Common myeloid progenitor, CD34-positive (primary cell): ENCODE results near the gene CAPN7.

Experiments
- CTCF ChIA-PET: fragments of 350-600 bp; sonication (Branson Sonifier 250); formaldehyde crosslinking; loops from one replicate; lab custom pipeline; 2021; ENCODE audit warnings: antibody characterized with exemption; lab: Charles Lee
- POLR2A ChIA-PET: fragments of 350-600 bp; sonication (Branson Sonifier 250); formaldehyde crosslinking; loops from one replicate; lab custom pipeline; 2021; ENCODE audit warnings: antibody characterized with exemption; lab: Charles Lee
- DNase-seq, 3 donors: peaks; one replicate each; pipeline versions ENCODE4 v3.0.0 to v3.0.0-alpha.2; 2013
- H3K27ac ChIP-seq, 2 experiments: 1 replicate in 1 of 2; 2 replicates in 1 of 2; pipeline ENCODE4 v1.7.0; 2013; ENCODE audit warnings: inconsistent platforms in 2 of 2, low read length in 2 of 2, mild to moderate bottlenecking in 2 of 2, low read depth in 1 of 2, moderate library complexity in 1 of 2; ENCODE audit not compliant: severe bottlenecking in 2 of 2, insufficient read depth in 1 of 2, poor library complexity in 1 of 2
- H3K27me3 ChIP-seq, 5 experiments: replicated peaks in 2 of 5; 1 replicate in 3 of 5; 2 replicates in 2 of 5; pipeline versions ENCODE4 v1.6.1 to v1.7.0; 2013; ENCODE audit warnings: low read length in 4 of 5, mild to moderate bottlenecking in 2 of 5, moderate library complexity in 2 of 5, inconsistent platforms in 1 of 5; ENCODE audit not compliant: insufficient read depth in 5 of 5, control insufficient read depth in 4 of 5
- H3K36me3 ChIP-seq, 4 experiments: 1 replicate in 2 of 4; 2 replicates in 2 of 4; pipeline versions ENCODE4 v1.6.1 to v1.7.0; 2013; ENCODE audit warnings: low read length in 3 of 4, control low read depth in 1 of 4, mild to moderate bottlenecking in 1 of 4; ENCODE audit not compliant: control insufficient read depth in 4 of 4, insufficient read depth in 4 of 4
- H3K4me1 ChIP-seq, 4 experiments: 1 replicate in 3 of 4; 2 replicates in 1 of 4; pipeline versions ENCODE4 v1.6.1 to v1.7.1; 2013; ENCODE audit warnings: low read length in 3 of 4, mild to moderate bottlenecking in 3 of 4, control low read depth in 1 of 4, inconsistent platforms in 1 of 4, moderate library complexity in 1 of 4; ENCODE audit not compliant: control insufficient read depth in 4 of 4, insufficient read depth in 4 of 4; ENCODE audit errors: control extremely low read depth in 1 of 4
- H3K4me3 ChIP-seq, 7 experiments: 1 replicate in 4 of 7; 2 replicates in 3 of 7; pipeline versions ENCODE4 v1.5.1 to v1.7.0; 2013; ENCODE audit warnings: mild to moderate bottlenecking in 7 of 7, low read length in 6 of 7, moderate library complexity in 6 of 7, inconsistent platforms in 2 of 7, low read depth in 2 of 7, control low read depth in 1 of 7; ENCODE audit not compliant: insufficient read depth in 4 of 7, control insufficient read depth in 1 of 7; ENCODE audit errors: extremely low read depth in 1 of 7
- H3K9me3 ChIP-seq, 5 experiments: 1 replicate in 4 of 5; 2 replicates in 1 of 5; pipeline versions ENCODE4 v1.6.1 to v1.7.1; 2013; ENCODE audit warnings: low read length in 4 of 5, mild to moderate bottlenecking in 2 of 5, inconsistent platforms in 1 of 5, low read depth in 1 of 5, moderate library complexity in 1 of 5; ENCODE audit not compliant: control insufficient read depth in 4 of 5, insufficient read depth in 2 of 5; ENCODE audit errors: control extremely low read depth in 1 of 5
- WGBS: methylation state at CpG from one replicate; pipeline ENCODE4 v1.1.5; 2013; ENCODE audit not compliant: insufficient coverage; 5-methylcytosine and 5-hydroxymethylcytosine counted together

CAPN7 gene

GRCh38 chr3:15258720-15259119 is 52.7 kb downstream of the CAPN7 start:
- Histone ChIP-seq H3K9me3 (no peaks in the 10 kb centered on the region), H3K27me3 (no peaks in the 10 kb centered on the region), H3K4me1 (peaks cover 0 to 3% (median 0%) of the 10 kb centered on the region in 4 experiments), H3K36me3 (peaks cover 5 to 80% (median 35%) of the 10 kb centered on the region in 4 experiments), H3K4me3 (no peak overlapping the region), H3K27ac (no peak overlapping the region)
- ChIA-PET CTCF (interaction anchor here (3.6 kb wide), 1 partner anchor 10 kb away, joined by 12 read pairs; no protein-coding TSS in a partner anchor), POLR2A (no interaction called here)
- DNase-seq: no peak
- WGBS: 99% methylated on average over 7 of the region's 7 CpGs

- CTCF ChIA-PET: interaction anchor here (0.9 to 1.7 kb wide), 5 partner anchors 13 to 144 kb away, joined by 3 to 6 read pairs (median 5); no protein-coding TSS in a partner anchor
- H3K9me3 ChIP-seq: no peaks in the 10 kb centered on the region
- no peak overlapping the region for H3K27ac ChIP-seq
- no peaks in the 10 kb centered on the region for H3K27me3 ChIP-seq
- H3K4me1 ChIP-seq: peaks cover 0 to 8% (median 1%) of the 10 kb centered on the region in 4 experiments
- peaks cover 3 to 69% (median 22%) of the 10 kb centered on the region in 4 experiments for H3K36me3 ChIP-seq
- POLR2A ChIA-PET: no interaction called here
- no peak for DNase-seq
- no peak overlapping the region for H3K4me3 ChIP-seq
- 100% methylated on average over 2 of the region's 4 CpGs for WGBS
Observed at GRCh38 chr3:15260531-15260930, 54.5 kb downstream of the CAPN7 start.

- H3K27me3 ChIP-seq: no peaks in the 10 kb centered on the region
- H3K36me3 ChIP-seq: peaks cover 3 to 69% (median 15%) of the 10 kb centered on the region in 4 experiments
- POLR2A ChIA-PET: no interaction called here
- peaks cover 0 to 8% (median 1%) of the 10 kb centered on the region in 4 experiments for H3K4me1 ChIP-seq
- H3K4me3 ChIP-seq: no peak overlapping the region
- CTCF ChIA-PET: interaction anchor here (1.7 kb wide), 1 partner anchor 144 kb away, joined by 5 read pairs; no protein-coding TSS in a partner anchor
- no peaks in the 10 kb centered on the region for H3K9me3 ChIP-seq
- DNase-seq: no peak
- H3K27ac ChIP-seq: no peak overlapping the region
Observed at GRCh38 chr3:15261274-15261673, 55.2 kb downstream of the CAPN7 start.

GRCh38 chr3:15262021-15262420 is 56.0 kb downstream of the CAPN7 start:
- Histone ChIP-seq H3K27ac (no peak overlapping the region), H3K9me3 (no peaks in the 10 kb centered on the region), H3K36me3 (peaks cover 0 to 69% (median 11%) of the 10 kb centered on the region in 4 experiments), H3K4me1 (peaks cover 0 to 8% (median 1%) of the 10 kb centered on the region in 4 experiments), H3K27me3 (no peaks in the 10 kb centered on the region), H3K4me3 (no peak overlapping the region)
- WGBS: 100% methylated on average over 2 of the region's 9 CpGs
- POLR2A ChIA-PET: no interaction called here
- DNase-seq: no peak
- CTCF ChIA-PET: interaction anchor here (1.0 to 10.4 kb wide), 2 partner anchors 86 to 117 kb away, joined by 3 to 135 read pairs; no protein-coding TSS in a partner anchor

- peaks cover 0 to 64% (median 5%) of the 10 kb centered on the region in 4 experiments for H3K36me3 ChIP-seq
- no peaks in the 10 kb centered on the region for H3K9me3 ChIP-seq
- CTCF ChIA-PET: interaction anchor here (1.0 to 10.4 kb wide), 5 partner anchors 55 to 142 kb away, joined by 3 to 146 read pairs (median 4); partner anchors contain the start of gene SH3BP5
- H3K27ac ChIP-seq: no peak overlapping the region
- no peak overlapping the region for H3K4me3 ChIP-seq
- DNase-seq: peak in 1 of 3 donors; percentile 18
- POLR2A ChIA-PET: no interaction called here
- 74% methylated on average over 3 of the region's 4 CpGs for WGBS
- H3K27me3 ChIP-seq: no peaks in the 10 kb centered on the region
- H3K4me1 ChIP-seq: peaks cover 0 to 14% (median 2%) of the 10 kb centered on the region in 4 experiments
Observed at GRCh38 chr3:15263120-15263519, 57.1 kb downstream of the CAPN7 start.

- DNase-seq: no peak
- peaks cover 0 to 22% (median 9%) of the 10 kb centered on the region in 4 experiments for H3K4me1 ChIP-seq
- POLR2A ChIA-PET: interaction anchor here (1.2 kb wide), 1 partner anchor 65 kb away, joined by 8 read pairs; no protein-coding TSS in a partner anchor
- no peaks in the 10 kb centered on the region for H3K9me3 ChIP-seq
- H3K27me3 ChIP-seq: no peaks in the 10 kb centered on the region
- CTCF ChIA-PET: interaction anchor here (1.2 to 10.4 kb wide), 5 partner anchors 56 to 141 kb away, joined by 4 to 146 read pairs (median 47); partner anchors contain the start of gene SH3BP5
- H3K27ac ChIP-seq: no peak overlapping the region
- H3K4me3 ChIP-seq: no peak overlapping the region
- peaks cover 0 to 62% (median 2%) of the 10 kb centered on the region in 4 experiments for H3K36me3 ChIP-seq
- WGBS: 100% methylated on average over 1 of the region's 2 CpGs
Observed at GRCh38 chr3:15263926-15264325, 57.9 kb downstream of the CAPN7 start.

- Histone ChIP-seq H3K9me3 (no peaks in the 10 kb centered on the region), H3K27ac (no peak overlapping the region), H3K27me3 (no peaks in the 10 kb centered on the region), H3K36me3 (peaks cover 0 to 62% (median 1%) of the 10 kb centered on the region in 4 experiments), H3K4me3 (no peak overlapping the region), H3K4me1 (peaks cover 0 to 28% (median 14%) of the 10 kb centered on the region in 4 experiments)
- POLR2A ChIA-PET: interaction anchor here (1.2 kb wide), 1 partner anchor 64 kb away, joined by 8 read pairs; no protein-coding TSS in a partner anchor
- CTCF ChIA-PET: interaction anchor here (1.0 to 10.4 kb wide), 7 partner anchors 11 to 141 kb away, joined by 3 to 146 read pairs (median 8); partner anchors contain the start of gene SH3BP5
- no peak for DNase-seq
- WGBS: 83% methylated on average over 1 of the region's 2 CpGs
Observed at GRCh38 chr3:15264486-15264885, 58.4 kb downstream of the CAPN7 start.
